ENCODE measurements around the gene ACAP2. TPM values are rescaled to one million over a fixed set of nuclear protein-coding genes. Genes with fewer than 3 reads are reported as not detected.

Gene ACAP2
- total RNA-seq, 2 experiments from 2014 or later, result 43.9 to 80.7 TPM

DNA sequence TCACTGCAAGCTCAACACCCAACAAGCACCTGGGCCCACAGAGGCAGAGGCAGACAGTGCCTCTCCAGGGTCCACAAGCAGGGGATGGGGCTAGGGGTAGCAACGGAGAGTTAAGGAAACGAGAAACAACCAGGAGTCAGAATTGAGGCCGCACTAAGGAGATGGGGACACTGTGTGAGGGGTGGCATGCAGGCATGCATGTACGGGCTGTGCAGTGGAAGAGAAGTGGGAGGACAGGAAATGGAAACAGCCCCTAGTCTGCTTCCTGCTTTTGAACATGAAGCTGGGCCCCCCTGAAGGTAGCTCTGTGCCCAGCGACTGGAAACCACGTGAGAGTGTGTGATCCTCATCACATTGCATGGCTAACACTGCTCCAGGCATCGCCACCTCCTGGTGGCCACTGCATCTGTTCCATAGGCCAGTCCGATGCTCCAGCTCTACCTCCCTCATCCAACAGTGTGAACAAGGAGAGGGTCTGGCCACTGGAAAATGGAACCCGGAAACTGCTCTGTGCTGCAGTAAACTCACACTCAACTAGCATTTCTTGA is 215.8 kb downstream of the ACAP2 start:
- TF ChIP-seq, protein P1, sequence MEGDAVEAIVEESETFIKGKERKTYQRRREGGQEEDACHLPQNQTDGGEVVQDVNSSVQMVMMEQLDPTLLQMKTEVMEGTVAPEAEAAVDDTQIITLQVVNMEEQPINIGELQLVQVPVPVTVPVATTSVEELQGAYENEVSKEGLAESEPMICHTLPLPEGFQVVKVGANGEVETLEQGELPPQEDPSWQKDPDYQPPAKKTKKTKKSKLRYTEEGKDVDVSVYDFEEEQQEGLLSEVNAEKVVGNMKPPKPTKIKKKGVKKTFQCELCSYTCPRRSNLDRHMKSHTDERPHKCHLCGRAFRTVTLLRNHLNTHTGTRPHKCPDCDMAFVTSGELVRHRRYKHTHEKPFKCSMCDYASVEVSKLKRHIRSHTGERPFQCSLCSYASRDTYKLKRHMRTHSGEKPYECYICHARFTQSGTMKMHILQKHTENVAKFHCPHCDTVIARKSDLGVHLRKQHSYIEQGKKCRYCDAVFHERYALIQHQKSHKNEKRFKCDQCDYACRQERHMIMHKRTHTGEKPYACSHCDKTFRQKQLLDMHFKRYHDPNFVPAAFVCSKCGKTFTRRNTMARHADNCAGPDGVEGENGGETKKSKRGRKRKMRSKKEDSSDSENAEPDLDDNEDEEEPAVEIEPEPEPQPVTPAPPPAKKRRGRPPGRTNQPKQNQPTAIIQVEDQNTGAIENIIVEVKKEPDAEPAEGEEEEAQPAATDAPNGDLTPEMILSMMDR (conservative IDR thresholded peaks at IDR 0.05; ENCODE audit: low read length), result peak; percentile 47
- TF ChIP-seq EZH2phosphoT487 (IDR thresholded peaks at IDR 0.05; ENCODE audit: borderline replicate concordance, low read depth, low read length), result no peak
- Histone ChIP-seq H3K9me2 (ENCODE audit: insufficient read depth, low read length) (no peaks in the 10 kb centered on the region), H3K79me2 (ENCODE audit: insufficient read depth, low read depth, low read length) (no peaks in the 10 kb centered on the region), H3K36me3 (ENCODE audit: insufficient read depth, low read length) (no peaks in the 10 kb centered on the region), H2AFZ (ENCODE audit: low read length) (no peak overlapping the region), H3K4me1 (ENCODE audit: insufficient read depth, low read length, poor library complexity, severe bottlenecking) (peaks cover 6% of the 10 kb centered on the region), H3K4me3 (ENCODE audit: low read depth, low read length, poor library complexity, severe bottlenecking) (no peak overlapping the region), H3K27ac (ENCODE audit: low read depth, low read length, poor library complexity, severe bottlenecking) (no peak overlapping the region), H4K20me1 (ENCODE audit: insufficient read depth, low read length) (no peaks in the 10 kb centered on the region), H3K9me3 (ENCODE audit: low read length) (no peaks in the 10 kb centered on the region), H3K4me2 (ENCODE audit: low read length) (no peak overlapping the region)
- DNase-seq (ENCODE audit: low spot score), result peak; percentile 37
- ChIA-PET POLR2A (interaction anchor here (0.6 kb wide), 2 partner anchors 23 to 566 kb away, joined by 3 to 5 read pairs; no protein-coding TSS in a partner anchor), CTCF (ENCODE audit: unreplicated experiment) (interaction anchor here (0.6 kb wide), 1 partner anchor 44 kb away, joined by 3 read pairs; the partner anchor contains the start of gene XXYLT1)
- intact Hi-C loops (cut with micrococcal nuclease; ENCODE audit: unreplicated experiment), result no loop called here
- BruUV-seq (replicated peaks), result no TSS peak

DNA sequence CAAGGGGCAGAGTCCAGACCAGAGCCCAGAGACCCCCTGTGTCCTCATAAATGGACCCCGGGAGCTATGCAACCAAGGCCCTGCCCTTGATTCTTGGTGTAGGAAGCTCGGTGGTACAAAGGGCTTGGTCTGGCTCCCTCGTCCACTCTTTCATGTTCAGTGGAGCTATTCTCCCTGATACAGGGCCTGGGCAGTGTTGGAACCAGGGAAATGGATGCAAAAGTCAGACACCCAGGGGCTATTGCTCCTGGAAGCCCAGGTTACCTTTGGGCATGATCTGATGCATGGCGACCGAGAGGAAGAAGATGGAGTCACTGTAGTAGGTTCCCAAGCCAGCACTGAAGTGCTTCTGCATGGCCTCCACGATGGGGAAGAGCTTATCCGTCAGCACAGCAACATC is 216.4 kb downstream of the ACAP2 start:
- intact Hi-C loops (cut with micrococcal nuclease; ENCODE audit: unreplicated experiment), result no loop called here
- BruUV-seq (replicated peaks), result no TSS peak
- TF ChIP-seq, protein P1 (conservative IDR thresholded peaks at IDR 0.05; ENCODE audit: low read length), result no peak
- TF ChIP-seq EZH2phosphoT487 (IDR thresholded peaks at IDR 0.05; ENCODE audit: borderline replicate concordance, low read depth, low read length), result no peak
- H3K79me2 ChIP-seq (ENCODE audit: insufficient read depth, low read depth, low read length), result no peaks in the 10 kb centered on the region
- no peaks in the 10 kb centered on the region for H3K9me3 ChIP-seq (ENCODE audit: low read length)
- H3K36me3 ChIP-seq (ENCODE audit: insufficient read depth, low read length), result no peaks in the 10 kb centered on the region
- CTCF ChIA-PET (ENCODE audit: unreplicated experiment), result interaction anchor here (0.6 kb wide), 1 partner anchor 45 kb away, joined by 3 read pairs; the partner anchor contains the start of gene XXYLT1
- no peaks in the 10 kb centered on the region for H4K20me1 ChIP-seq (ENCODE audit: insufficient read depth, low read length)
- POLR2A ChIA-PET, result interaction anchor here (0.6 kb wide), 1 partner anchor 24 kb away, joined by 5 read pairs; no protein-coding TSS in a partner anchor
- H3K27ac ChIP-seq (ENCODE audit: low read depth, low read length, poor library complexity, severe bottlenecking), result no peak overlapping the region
- no peak overlapping the region for H3K4me3 ChIP-seq (ENCODE audit: low read depth, low read length, poor library complexity, severe bottlenecking)
- no peak overlapping the region for H3K4me2 ChIP-seq (ENCODE audit: low read length)
- no peaks in the 10 kb centered on the region for H3K9me2 ChIP-seq (ENCODE audit: insufficient read depth, low read length)
- H2AFZ ChIP-seq (ENCODE audit: low read length), result no peak overlapping the region
- DNase-seq (ENCODE audit: low spot score), result no peak
- peaks cover 6% of the 10 kb centered on the region for H3K4me1 ChIP-seq (ENCODE audit: insufficient read depth, low read length, poor library complexity, severe bottlenecking)

- Histone ChIP-seq H3K4me1 (ENCODE audit: insufficient read depth, low read length, poor library complexity, severe bottlenecking) (peaks cover 6% of the 10 kb centered on the region), H3K79me2 (ENCODE audit: insufficient read depth, low read depth, low read length) (no peaks in the 10 kb centered on the region), H3K27ac (ENCODE audit: low read depth, low read length, poor library complexity, severe bottlenecking) (no peak overlapping the region), H3K4me3 (ENCODE audit: low read depth, low read length, poor library complexity, severe bottlenecking) (no peak overlapping the region), H3K4me2 (ENCODE audit: low read length) (no peak overlapping the region), H3K36me3 (ENCODE audit: insufficient read depth, low read length) (no peaks in the 10 kb centered on the region), H4K20me1 (ENCODE audit: insufficient read depth, low read length) (no peaks in the 10 kb centered on the region), H3K9me2 (ENCODE audit: insufficient read depth, low read length) (no peaks in the 10 kb centered on the region), H2AFZ (ENCODE audit: low read length) (no peak overlapping the region), H3K9me3 (ENCODE audit: low read length) (no peaks in the 10 kb centered on the region)
- intact Hi-C loops (cut with micrococcal nuclease; ENCODE audit: unreplicated experiment), result no loop called here
- ChIA-PET CTCF (ENCODE audit: unreplicated experiment) (no interaction called here), POLR2A (interaction anchor here (0.7 to 1.2 kb wide), 2 partner anchors 9 to 245 kb away, joined by 3 read pairs; no protein-coding TSS in a partner anchor)
- no peak for DNase-seq (ENCODE audit: low spot score)
- no TSS peak for BruUV-seq (replicated peaks)
- TF ChIP-seq, protein P1 (conservative IDR thresholded peaks at IDR 0.05; ENCODE audit: low read length), result no peak
- no peak for TF ChIP-seq EZH2phosphoT487 (IDR thresholded peaks at IDR 0.05; ENCODE audit: borderline replicate concordance, low read depth, low read length)
Observed at GRCh38 chr3:195224980-195225580, 217.7 kb downstream of the ACAP2 start.

All from OCI-LY7 (cell line).